AG04450 (cell line): ENCODE data around the gene CLDN11. TPM values are rescaled to one million over a fixed set of nuclear protein-coding genes. Genes with fewer than 3 reads are reported as not detected.

ENCODE experiments used
- CTCF ChIA-PET: fragments of 300-600, 350-600 bp; formaldehyde crosslinking; extraction: SDS; loops from one replicate; lab custom pipeline; 2022; ENCODE audit warnings: antibody characterized with exemption, inconsistent platforms; lab: Charles Lee
- POLR2A ChIA-PET: fragments of 350-600 bp; formaldehyde crosslinking; extraction: SDS; loops from one replicate; lab custom pipeline; 2021; ENCODE audit warnings: antibody characterized with exemption, inconsistent platforms; lab: Yijun Ruan, JAX
- DNase-seq: peaks from one replicate; pipeline ENCODE4 v3.0.0-alpha.2; 2011; ENCODE audit warnings: low read depth, low spot score
- H3K27ac ChIP-seq: one replicate; pipeline ENCODE4 v1.5.1; 2012; ENCODE audit warnings: low read depth, low read length, control low read depth
- H3K27me3 ChIP-seq: one replicate; pipeline ENCODE4 v1.6.0; 2012; ENCODE audit warnings: low read length; ENCODE audit not compliant: control insufficient read depth, insufficient read depth
- H3K4me3 ChIP-seq: 2 replicates; pipeline ENCODE4 v1.5.1; 2011; ENCODE audit warnings: mild to moderate bottlenecking, low read depth, low read length, control low read depth
- H3K9me3 ChIP-seq: 2 replicates; pipeline ENCODE4 v1.5.1; 2012; ENCODE audit warnings: low read length; ENCODE audit not compliant: control insufficient read depth, insufficient read depth
- CTCF ChIP-seq: IDR thresholded peaks from 2 replicates; pipeline ENCODE4 v1.5.1; 2011; ENCODE audit warnings: low read depth, low read length, control low read depth, inconsistent platforms
- polyA plus RNA-seq: library from polyadenylated mRNA; depleted of rRNA; stranded (reverse); fragments of >200 nt; gene quantifications from 2 replicates; pipeline ENCODE4 v1.2.3, GENCODE V29; 2011

CLDN11 gene
- polyA plus RNA-seq, 1 experiment: 445 TPM

GRCh38 chr3:170419557-170420087, 954 bp downstream of the CLDN11 start:
- peaks cover 9% of the 10 kb centered on the region; the same call in 1 of the 2 replicates for H3K9me3 ChIP-seq
- no peak for DNase-seq
- ChIA-PET POLR2A (interaction anchor here (0.7 to 2.3 kb wide), 3 partner anchors 165 to 392 kb away, joined by 3 to 17 read pairs (median 3); no protein-coding TSS in a partner anchor), CTCF (interaction anchor here (0.9 to 11.1 kb wide), 3 partner anchors 11 to 429 kb away, joined by 8 to 366 read pairs (median 14); no protein-coding TSS in a partner anchor)
- TF ChIP-seq CTCF: no peak
- peak overlapping the region; percentile 94 for H3K4me3 ChIP-seq
- no peaks in the 10 kb centered on the region for H3K27me3 ChIP-seq
- H3K27ac ChIP-seq: peak overlapping the region; percentile 77

GRCh38 chr3:170420307-170420821, 1.7 kb downstream of the CLDN11 start:
- CTCF ChIA-PET: interaction anchor here (11.1 kb wide), 1 partner anchor 392 kb away, joined by 366 read pairs; no protein-coding TSS in a partner anchor
- Histone ChIP-seq H3K27me3 (no peaks in the 10 kb centered on the region), H3K9me3 (peaks cover 9% of the 10 kb centered on the region; the same call in 1 of the 2 replicates), H3K27ac (peak overlapping the region; percentile 77), H3K4me3 (peak overlapping the region; percentile 94)
- POLR2A ChIA-PET: interaction anchor here (0.7 kb wide), 1 partner anchor 391 kb away, joined by 3 read pairs; no protein-coding TSS in a partner anchor
- no peak for DNase-seq
- no peak for TF ChIP-seq CTCF

- Histone ChIP-seq H3K9me3 (peaks cover 9% of the 10 kb centered on the region; the same call in 1 of the 2 replicates), H3K27ac (no peak overlapping the region), H3K27me3 (no peaks in the 10 kb centered on the region), H3K4me3 (peak overlapping the region; percentile 94)
- CTCF ChIA-PET: no interaction called here
- POLR2A ChIA-PET: no interaction called here
- no peak for DNase-seq
- TF ChIP-seq CTCF: no peak
Observed at GRCh38 chr3:170421111-170421641, 2.5 kb downstream of the CLDN11 start.

- ChIA-PET POLR2A (no interaction called here), CTCF (interaction anchor here (0.9 kb wide), 1 partner anchor 381 kb away, joined by 3 read pairs; no protein-coding TSS in a partner anchor)
- peaks cover 9% of the 10 kb centered on the region; the same call in 1 of the 2 replicates for H3K9me3 ChIP-seq
- peak overlapping the region; percentile 94 for H3K4me3 ChIP-seq
- TF ChIP-seq CTCF: no peak
- peak overlapping the region; percentile 21 for H3K27ac ChIP-seq
- no peak for DNase-seq
- no peaks in the 10 kb centered on the region for H3K27me3 ChIP-seq
Observed at GRCh38 chr3:170421758-170422157, 3.1 kb downstream of the CLDN11 start.
